HCT116 (cell line): Measurements from ENCODE around the gene UMODL1. TPM values are rescaled to one million over a fixed set of nuclear protein-coding genes. Genes with fewer than 3 reads are reported as not detected.
A peak's percentile ranks its signal among the peaks of the same experiment; 100 is the strongest.

Experiments
- ATAC-seq: fragments of 200-7000 bp; cut with Tn5 transposase; 2 replicates; pipeline ENCODE4 v1.9.1; 2020; ENCODE audit warnings: mild to moderate bottlenecking, moderate library complexity
- BruUV-seq: library from RNA; stranded (reverse); fragments of 400-500 nt; replicated peaks from 2 replicates; lab custom pipeline; 2021; lab: Mats Ljungman, UMichigan
- CTCF ChIA-PET: fragments of 300-600 bp; sonication (Branson Sonifier 250); formaldehyde crosslinking; loops from one replicate; lab custom pipeline; 2021; ENCODE audit warnings: antibody characterized with exemption; lab: Charles Lee
- POLR2A ChIA-PET: fragments of 300-600, 350-600 bp; sonication (Branson Sonifier 250); formaldehyde crosslinking; loops from one replicate; lab custom pipeline; 2021; ENCODE audit warnings: antibody characterized with exemption; lab: Charles Lee
- RAD21 ChIA-PET, 2 experiments: fragments of 300-600 bp; sonication (Branson Sonifier 250); formaldehyde crosslinking; loops; one replicate each; lab custom pipeline; 2023; ENCODE audit warnings: low total read pairs in 2 of 2; ENCODE audit not compliant: uncharacterized antibody in 2 of 2, unreplicated experiment in 2 of 2, low non-redundant PET in 1 of 2; lab: Charles Lee
- DNase-seq: peaks from one replicate; pipeline ENCODE4 v3.0.0-alpha.2; 2010; ENCODE audit warnings: low read depth, low spot score
- H2AFZ ChIP-seq: fragments of 200-600 bp; shearing (Covaris generic), sonication (generic); 2 replicates; pipeline ENCODE4 v1.6.1; 2017; ENCODE audit warnings: low read depth, mixed run types, mixed read lengths, antibody characterized with exemption, low read length; ENCODE audit not compliant: poor library complexity, severe bottlenecking
- H3K27ac ChIP-seq: 2 replicates; pipeline ENCODE4 v1.5.1; 2012; ENCODE audit warnings: low read depth, low read length
- H3K27me3 ChIP-seq: fragments of 200-600 bp; sonication (generic); 2 replicates; pipeline ENCODE4 v1.6.1; 2016; ENCODE audit warnings: mixed run types, low read length, mixed read lengths; ENCODE audit not compliant: insufficient read depth
- H3K36me3 ChIP-seq, 2 experiments: fragments of 200-500 bp in 1 of 2; fragments of 200-600 bp in 1 of 2; sonication (Bioruptor generic) in 1 of 2; sonication (generic) in 1 of 2; 2 replicates each; pipeline versions ENCODE4 v1.5.1 to v1.6.1; 2014 to 2016; ENCODE audit warnings: low read length in 2 of 2, inconsistent platforms in 1 of 2, mixed read lengths in 1 of 2, mixed run types in 1 of 2; ENCODE audit not compliant: insufficient read depth in 2 of 2, control insufficient read depth in 1 of 2
- H3K4me1 ChIP-seq, 2 experiments: fragments of 200-600 bp in 1 of 2; sonication (generic) in 1 of 2; 2 replicates each; pipeline versions ENCODE4 v1.5.1 to v1.6.1; 2012 to 2017; ENCODE audit warnings: low read length in 2 of 2, inconsistent platforms in 1 of 2, mild to moderate bottlenecking in 1 of 2, mixed read lengths in 1 of 2, mixed run types in 1 of 2, moderate library complexity in 1 of 2; ENCODE audit not compliant: insufficient read depth in 2 of 2, control insufficient read depth in 1 of 2
- H3K4me2 ChIP-seq: fragments of 200-600 bp; sonication (generic); 2 replicates; pipeline ENCODE4 v1.6.1; 2017; ENCODE audit warnings: mixed run types, low read length, mixed read lengths
- H3K4me3 ChIP-seq, 2 experiments: fragments of 200-600 bp in 1 of 2; sonication (generic) in 1 of 2; replicated peaks in 1 of 2; 2 replicates each; pipeline ENCODE4 v1.5.1; 2011 to 2016; ENCODE audit warnings: low read length in 2 of 2, control low read depth in 1 of 2, low read depth in 1 of 2, mild to moderate bottlenecking in 1 of 2, mixed read lengths in 1 of 2, mixed run types in 1 of 2
- H3K79me2 ChIP-seq: fragments of 200-600 bp; sonication (generic); 2 replicates; pipeline ENCODE4 v1.6.1; 2017; ENCODE audit warnings: mild to moderate bottlenecking, mixed run types, low read length, moderate library complexity, mixed read lengths; ENCODE audit not compliant: insufficient read depth
- H3K9ac ChIP-seq: fragments of 200-600 bp; sonication (generic); 2 replicates; pipeline ENCODE4 v1.6.1; 2016; ENCODE audit warnings: low read length, mixed read lengths
- H3K9me2 ChIP-seq: fragments of 200-600 bp; sonication (generic), shearing (Covaris generic); 2 replicates; pipeline ENCODE4 v1.6.1; 2017; ENCODE audit warnings: mixed run types, mild to moderate bottlenecking, moderate library complexity; ENCODE audit not compliant: insufficient read depth
- H3K9me3 ChIP-seq, 2 experiments: fragments of 200-500 bp in 1 of 2; fragments of 200-600 bp in 1 of 2; sonication (Bioruptor generic) in 1 of 2; sonication (generic) in 1 of 2; 2 replicates each; pipeline ENCODE4 v1.6.1; 2014 to 2017; ENCODE audit warnings: low read length in 2 of 2, mixed read lengths in 2 of 2, inconsistent platforms in 1 of 2, low read depth in 1 of 2, mild to moderate bottlenecking in 1 of 2, mixed run types in 1 of 2, moderate library complexity in 1 of 2; ENCODE audit not compliant: control insufficient read depth in 1 of 2, insufficient read depth in 1 of 2
- H4K20me1 ChIP-seq: fragments of 200-600 bp; sonication (generic), shearing (Covaris generic); 2 replicates; pipeline ENCODE4 v1.6.1; 2017; ENCODE audit warnings: mixed run types, mild to moderate bottlenecking, moderate library complexity; ENCODE audit not compliant: insufficient read depth
- ATF3 ChIP-seq: IDR thresholded peaks from 2 replicates; pipeline ENCODE4 v1.6.1; 2012
- CBX3 ChIP-seq: IDR thresholded peaks from 2 replicates; pipeline ENCODE4 v1.6.1; 2012; ENCODE audit warnings: low read depth
- CTCF ChIP-seq, 3 experiments: fragments of 200-600 bp in 1 of 3; sonication (generic) in 1 of 3; IDR thresholded peaks in 2 of 3; conservative IDR thresholded peaks in 1 of 3; 2 replicates each; pipeline ENCODE4 v1.5.1; 2012 to 2017; ENCODE audit warnings: low read depth in 2 of 3, low read length in 2 of 3, antibody characterized with exemption in 1 of 3, borderline replicate concordance in 1 of 3, control low read depth in 1 of 3, mild to moderate bottlenecking in 1 of 3, mixed read lengths in 1 of 3, mixed run types in 1 of 3, moderate library complexity in 1 of 3; ENCODE audit not compliant: insufficient read depth in 1 of 3
- ELF1 ChIP-seq: IDR thresholded peaks from 2 replicates; pipeline ENCODE4 v1.6.1; 2012; ENCODE audit warnings: low read depth, borderline replicate concordance
- EZH2 ChIP-seq: fragments of 200-600 bp; sonication (generic); IDR thresholded peaks from 2 replicates; pipeline ENCODE4 v1.6.1; 2017; ENCODE audit warnings: antibody characterized with exemption, mixed run types
- JUND ChIP-seq: IDR thresholded peaks from 2 replicates; pipeline ENCODE4 v1.6.1; 2012
- MAX ChIP-seq: IDR thresholded peaks from 2 replicates; pipeline ENCODE4 v1.6.1; 2012
- POLR2A ChIP-seq: IDR thresholded peaks from 2 replicates; pipeline ENCODE4 v1.7.0; 2011; ENCODE audit warnings: borderline replicate concordance; ENCODE audit not compliant: insufficient read depth, insufficient read length; ENCODE audit errors: extremely low read depth
- POLR2AphosphoS5 ChIP-seq: IDR thresholded peaks from 2 replicates; pipeline ENCODE4 v1.6.1; 2011; ENCODE audit warnings: mild to moderate bottlenecking, low read depth, low read length, moderate library complexity
- RAD21 ChIP-seq: IDR thresholded peaks from 2 replicates; pipeline ENCODE4 v1.6.1; 2012; ENCODE audit warnings: low read depth, mild to moderate bottlenecking
- REST ChIP-seq: IDR thresholded peaks from 2 replicates; pipeline ENCODE4 v1.6.1; 2012; ENCODE audit warnings: low read depth
- SIN3A ChIP-seq: IDR thresholded peaks from 2 replicates; pipeline ENCODE4 v1.6.1; 2012; ENCODE audit warnings: low read depth
- TCF7L2 ChIP-seq: IDR thresholded peaks from 2 replicates; pipeline ENCODE4 v1.7.0; 2011; ENCODE audit warnings: borderline replicate concordance, inconsistent platforms; ENCODE audit not compliant: insufficient read depth, insufficient read length; ENCODE audit errors: extremely low read depth
- YY1 ChIP-seq: IDR thresholded peaks from 2 replicates; pipeline ENCODE4 v1.6.1; 2011; ENCODE audit warnings: low read length, low read depth, moderate library complexity, mild to moderate bottlenecking; ENCODE audit not compliant: insufficient replicate concordance; ENCODE audit errors: extremely low read depth
- ZBTB33 ChIP-seq: IDR thresholded peaks from 2 replicates; pipeline ENCODE4 v1.6.1; 2011; ENCODE audit warnings: mild to moderate bottlenecking, low read length, moderate library complexity; ENCODE audit not compliant: insufficient replicate concordance; ENCODE audit errors: extremely low read depth
- ZNF274 ChIP-seq: fragments of 200-500 bp; sonication (Bioruptor generic); IDR thresholded peaks from 2 replicates; pipeline ENCODE4 v1.6.1; 2014; ENCODE audit warnings: mild to moderate bottlenecking, low read depth, low read length, inconsistent platforms
- intact Hi-C: fragments of 100-400 bp; cut with micrococcal nuclease; formaldehyde crosslinking; loops from 2 replicates; pipeline ENCODE4 v1.10.0; 2022
- total RNA-seq: library from RNA; stranded (reverse); gene quantifications from one replicate; pipeline ENCODE4 v1.2.1, GENCODE V29; 2021; ENCODE audit not compliant: unreplicated experiment

UMODL1 gene
- total RNA-seq, 1 experiment from 2014 or later, result not detected

- ChIA-PET RAD21 (interaction anchor here (0.6 to 1.2 kb wide), 5 partner anchors 10 to 505 kb away, joined by 4 read pairs; no protein-coding TSS in a partner anchor), CTCF (interaction anchor here (0.6 to 2.1 kb wide), 26 partner anchors 8 to 834 kb away, joined by 3 to 20 read pairs (median 6); no protein-coding TSS in a partner anchor), POLR2A (no interaction called here)
- Histone ChIP-seq H4K20me1 (no peaks in the 10 kb centered on the region), H3K9me2 (no peaks in the 10 kb centered on the region), H3K36me3 (no peaks in the 10 kb centered on the region), H3K4me1 (peaks cover 0 to 5% of the 10 kb centered on the region in 2 experiments; a peak in 1 of 4 replicates), H3K27me3 (peaks cover 21% of the 10 kb centered on the region; the same call in 1 of the 2 replicates), H3K4me2 (peak overlapping the region; percentile 64), H3K4me3 (peak overlapping the region; percentile 26 to 28), H2AFZ (peak overlapping the region; percentile 36), H3K79me2 (no peaks in the 10 kb centered on the region), H3K27ac (no peak overlapping the region), H3K9ac (no peak overlapping the region), H3K9me3 (no peaks in the 10 kb centered on the region)
- TF ChIP-seq TCF7L2, result no peak
- TF ChIP-seq REST, result no peak
- peak; percentile 41; the same call in 1 of the 2 replicates for TF ChIP-seq MAX
- TF ChIP-seq RAD21, result peak; percentile 87
- TF ChIP-seq POLR2A, result no peak
- TF ChIP-seq ATF3, result no peak
- TF ChIP-seq YY1, result peak; percentile 18
- no peak for TF ChIP-seq ZNF274
- no peak for TF ChIP-seq ZBTB33
- no peak for TF ChIP-seq ELF1
- TF ChIP-seq CTCF (IDR thresholded peaks at IDR 0.05 in 2 of 3, conservative IDR thresholded peaks at IDR 0.05 in 1 of 3; ENCODE audit: borderline replicate concordance in 1 of 3, insufficient read depth in 1 of 3, low read depth in 2 of 3, low read length in 2 of 3), result peak; percentile 72 to 91 (median 91); a peak in 5 of 6 replicates
- TF ChIP-seq JUND, result no peak
- no peak for TF ChIP-seq SIN3A
- no peak for TF ChIP-seq CBX3
- no peak for TF ChIP-seq POLR2AphosphoS5
- no peak for TF ChIP-seq EZH2
- intact Hi-C loops, result loop anchor here (1.0 to 10.0 kb wide), 4 partner anchors 110 to 507 kb away; partner anchors contain the start of gene PRDM15
- BruUV-seq, result no TSS peak
- ATAC-seq (peak; percentile 95), DNase-seq (peak; percentile 54)
Observed at GRCh38 chr21:42117229-42117966, 46.3 kb downstream of the UMODL1 start.
